ENCODE results near the gene CFI.
"Not testable (repeated sequence)": the region's sequence is repeated elsewhere in the genome, so short reads cannot be mapped to it uniquely, and the experiment has no call there.

Gene CFI

DNA sequence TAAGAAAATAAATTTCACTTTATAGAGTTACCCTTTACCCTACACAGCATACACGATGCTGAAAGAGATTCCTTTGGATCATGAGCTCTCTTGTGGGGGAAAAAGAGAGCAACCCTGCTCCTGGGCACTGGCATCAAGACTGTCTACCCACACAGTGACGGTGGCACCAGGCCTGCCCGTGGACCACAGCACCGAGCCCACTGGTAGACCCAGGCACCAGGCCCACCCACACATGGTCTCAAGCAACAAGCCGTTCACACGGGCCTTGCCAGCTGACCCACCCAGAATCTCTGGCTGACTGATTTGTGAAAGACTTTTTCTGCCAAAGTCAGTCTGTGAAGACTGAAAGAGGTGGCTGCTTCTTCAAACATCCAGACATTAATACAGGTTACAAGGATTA, 6.7 kb downstream of the CFI start:
- DNase-seq, result no peak

DNA sequence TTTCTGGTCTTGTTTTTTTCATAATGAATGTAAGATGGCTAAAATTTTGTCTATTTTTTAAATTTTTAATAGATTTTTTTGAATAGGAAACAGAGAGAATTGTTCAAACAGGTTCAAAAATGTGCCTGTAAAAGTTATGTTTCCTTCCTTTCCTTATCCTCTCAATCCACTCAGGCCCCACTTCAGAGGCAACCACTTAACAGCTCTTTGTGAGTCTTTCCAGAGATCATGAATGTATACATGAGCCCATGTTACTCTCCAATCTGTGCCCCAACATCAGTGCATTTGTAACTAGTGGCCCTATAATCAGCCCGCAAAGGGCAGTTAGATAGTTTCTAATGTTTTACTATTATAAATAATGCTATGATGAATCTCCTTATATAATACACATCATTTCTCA, 14.0 kb downstream of the CFI start:
- DNase-seq, result no peak

DNA sequence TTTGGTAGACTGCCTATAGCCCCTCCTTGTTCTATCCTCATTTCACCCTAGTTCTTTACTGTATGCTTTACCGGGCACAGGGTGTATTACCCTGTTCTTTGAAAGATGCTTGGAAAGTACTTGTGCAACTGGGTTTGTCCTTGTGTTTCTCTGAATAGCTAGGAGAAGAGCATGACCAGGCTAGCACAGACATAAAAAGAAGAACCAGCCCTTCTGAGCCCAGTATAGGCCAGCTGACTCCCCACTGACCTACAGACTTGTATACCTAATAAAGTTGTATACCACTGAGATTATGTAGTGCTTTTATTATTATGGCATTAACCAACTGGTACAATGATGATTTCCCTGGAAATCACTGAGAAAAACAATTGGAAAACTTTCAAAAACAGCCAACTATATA, 15.0 kb downstream of the CFI start:
- DNase-seq, result no peak

DNA sequence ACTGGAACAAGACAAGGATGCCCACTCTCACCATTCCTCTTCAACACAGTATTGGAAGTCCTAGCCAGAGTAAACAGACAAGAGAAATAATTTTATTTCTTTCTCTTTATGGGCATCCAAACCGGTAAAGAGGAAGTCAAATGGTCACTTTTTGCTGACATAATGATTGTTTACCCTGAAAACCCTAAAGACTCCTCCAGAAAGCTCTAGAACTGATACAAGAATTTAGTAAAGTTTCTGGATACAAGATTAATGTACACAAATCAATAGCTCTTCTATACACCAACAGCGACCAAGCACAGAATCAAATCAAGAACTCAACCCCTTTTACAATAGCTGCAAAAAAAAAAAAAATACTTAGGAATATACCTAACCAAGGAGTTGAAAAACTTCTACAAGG, 19.7 kb downstream of the CFI start:
- DNase-seq, result not testable (repeated sequence)

DNA sequence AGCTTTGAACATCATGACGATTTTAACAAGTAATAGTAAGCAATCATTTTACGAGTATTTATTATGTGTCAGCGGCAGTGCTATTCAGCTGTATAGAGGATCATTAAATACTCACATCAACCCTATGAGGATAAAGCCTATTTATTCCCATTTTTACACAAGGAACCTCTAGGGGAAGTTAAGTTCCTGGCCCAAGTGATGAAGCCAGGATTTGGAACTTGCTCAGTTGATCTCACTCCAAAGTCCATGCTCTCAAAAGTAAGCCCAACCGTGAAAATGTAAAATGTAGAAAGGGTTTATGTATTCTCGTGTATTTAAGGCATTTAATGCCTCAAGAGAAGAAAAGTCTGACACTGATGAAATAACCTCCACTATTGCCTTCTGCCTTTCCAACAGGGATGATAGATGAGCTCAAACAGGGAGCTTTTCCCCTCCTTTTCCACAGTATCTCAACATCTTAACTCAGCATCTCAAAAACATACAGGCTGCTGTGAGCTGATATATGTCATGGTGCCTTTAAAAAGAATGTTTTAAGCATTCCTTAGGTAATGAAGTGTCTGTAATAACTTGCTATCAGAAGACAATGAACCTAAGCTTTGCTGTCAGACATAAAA, 36.9 kb downstream of the CFI start:
- no peak for DNase-seq

DNA sequence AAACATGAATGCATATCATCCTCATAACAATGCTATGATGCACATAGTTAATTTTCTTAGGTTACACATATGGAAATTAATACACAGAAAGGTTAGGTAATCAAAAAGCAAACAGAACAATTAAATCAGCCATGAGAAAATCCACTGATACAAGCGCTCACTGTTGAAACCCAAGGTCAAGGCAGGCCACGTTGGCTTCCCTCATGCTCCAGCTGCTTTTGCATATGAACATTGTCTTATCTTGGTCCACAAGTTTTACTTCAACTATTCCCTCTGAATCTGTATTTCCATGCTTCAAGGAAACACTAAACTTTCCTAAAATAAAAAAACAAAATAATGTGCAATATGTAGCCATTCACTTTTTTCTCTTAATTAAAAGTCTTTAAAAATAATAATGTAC, 37.4 kb downstream of the CFI start:
- no peak for DNase-seq

DNA sequence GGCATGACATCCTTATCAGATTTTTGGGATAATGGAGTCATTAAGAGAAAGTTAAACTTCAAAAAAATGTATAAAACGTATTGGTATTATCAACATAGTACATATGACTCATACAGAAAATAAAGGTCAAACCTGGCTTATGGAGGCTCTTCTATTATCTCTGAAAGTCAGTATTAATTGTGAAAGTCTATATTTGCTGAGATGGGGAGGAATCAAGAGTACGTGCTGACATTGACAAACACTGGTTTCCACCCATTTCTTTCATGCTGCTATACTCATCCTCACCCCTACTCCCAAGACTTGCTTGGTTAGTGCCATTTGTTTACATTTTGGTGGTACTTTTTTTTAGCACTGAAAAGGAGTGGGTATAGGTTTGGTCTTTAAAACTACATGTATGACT, 41.1 kb downstream of the CFI start:
- no peak for DNase-seq

DNA sequence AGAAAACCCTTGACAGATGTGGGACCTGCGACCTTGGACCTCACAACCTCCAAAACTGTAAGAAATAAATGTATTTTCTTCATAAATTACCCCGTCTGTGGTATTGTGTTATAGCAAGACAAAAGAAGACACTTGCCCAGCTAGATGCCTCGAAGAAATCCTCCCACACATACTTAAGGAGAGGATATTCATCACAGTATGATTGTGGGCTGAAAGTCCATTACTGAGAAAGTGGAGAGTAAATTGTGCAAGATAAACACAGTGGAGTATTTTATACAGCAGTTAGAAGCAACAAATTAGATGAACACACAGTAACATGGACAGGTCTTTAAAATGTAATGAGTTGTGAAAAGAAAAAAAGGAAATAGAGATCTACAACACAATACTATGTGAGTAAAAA, 46.1 kb downstream of the CFI start:
- DNase-seq, result no peak

DNA sequence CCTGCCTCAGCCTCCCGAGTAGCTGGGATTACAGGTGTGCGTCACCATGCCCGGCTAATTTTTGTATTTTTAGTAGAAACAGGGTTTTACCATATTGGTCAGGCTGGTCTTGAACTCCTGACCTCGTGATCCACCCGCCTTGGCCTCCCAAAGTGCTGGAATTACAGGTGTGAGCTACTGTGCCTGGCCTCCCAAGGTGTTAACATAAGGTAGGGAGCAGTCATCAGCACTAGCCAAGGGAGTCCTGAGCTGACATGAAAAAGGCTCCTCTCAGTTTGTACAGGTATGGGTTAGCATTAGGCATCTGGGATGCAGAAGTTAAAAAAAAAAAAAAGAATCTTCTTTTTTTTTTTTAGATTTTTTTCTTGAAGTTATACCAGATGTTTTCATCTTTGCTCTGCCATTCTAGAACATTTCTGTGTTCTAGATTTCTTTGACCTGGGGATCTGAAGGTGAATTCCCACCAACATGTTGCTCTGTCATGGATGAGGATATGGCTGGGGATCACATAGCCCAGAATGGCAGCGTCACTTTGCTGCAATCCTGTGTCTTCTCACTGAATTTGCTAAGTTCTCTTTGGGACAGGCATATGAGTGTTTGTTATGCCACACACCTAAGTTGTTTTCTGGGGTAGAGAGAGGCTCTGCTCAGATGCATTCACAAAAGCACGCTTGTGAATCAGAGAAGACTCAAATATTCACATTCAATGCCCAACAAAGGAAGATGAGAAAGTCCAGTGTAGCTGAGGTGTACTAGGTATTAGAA, 47.5 kb downstream of the CFI start:
- DNase-seq, result no peak

DNA sequence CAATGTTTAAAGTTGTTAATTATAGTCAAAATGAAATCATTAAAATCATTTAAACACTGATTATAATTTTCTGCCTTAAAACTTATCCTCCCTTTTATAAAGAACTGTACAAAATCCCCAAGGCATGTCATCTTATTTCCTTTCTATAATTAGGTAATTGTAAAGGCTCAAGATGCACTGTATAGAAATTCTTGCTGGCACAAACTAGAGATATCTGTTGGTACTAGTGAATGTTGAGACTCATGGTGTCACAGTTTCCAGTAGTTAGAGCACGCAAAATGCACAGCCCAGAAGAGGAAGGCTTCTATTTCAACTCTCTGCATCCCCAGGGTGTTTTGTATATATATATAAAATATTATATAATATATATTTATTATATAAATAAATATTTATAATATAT, 49.3 kb downstream of the CFI start:
- DNase-seq, result no peak

DNA sequence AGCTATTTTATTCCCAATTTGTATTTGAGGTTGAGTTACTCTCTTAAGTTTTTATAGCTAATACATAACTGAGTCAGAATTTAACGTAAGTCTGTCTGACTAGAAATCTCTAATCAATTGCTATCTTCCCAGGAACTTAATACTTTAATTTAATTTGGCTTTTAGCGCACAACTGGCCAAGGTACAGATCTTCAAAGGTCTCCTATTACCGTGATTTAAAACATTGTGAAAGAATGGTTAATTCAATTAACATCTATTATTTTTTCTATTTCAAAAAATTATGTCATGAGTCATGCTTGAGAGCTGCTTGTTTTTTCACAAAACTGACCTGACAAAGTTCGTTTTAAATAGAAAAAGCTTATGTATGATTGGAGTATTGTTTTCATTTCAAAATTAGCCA, 49.9 kb downstream of the CFI start:
- DNase-seq, result no peak

DNA sequence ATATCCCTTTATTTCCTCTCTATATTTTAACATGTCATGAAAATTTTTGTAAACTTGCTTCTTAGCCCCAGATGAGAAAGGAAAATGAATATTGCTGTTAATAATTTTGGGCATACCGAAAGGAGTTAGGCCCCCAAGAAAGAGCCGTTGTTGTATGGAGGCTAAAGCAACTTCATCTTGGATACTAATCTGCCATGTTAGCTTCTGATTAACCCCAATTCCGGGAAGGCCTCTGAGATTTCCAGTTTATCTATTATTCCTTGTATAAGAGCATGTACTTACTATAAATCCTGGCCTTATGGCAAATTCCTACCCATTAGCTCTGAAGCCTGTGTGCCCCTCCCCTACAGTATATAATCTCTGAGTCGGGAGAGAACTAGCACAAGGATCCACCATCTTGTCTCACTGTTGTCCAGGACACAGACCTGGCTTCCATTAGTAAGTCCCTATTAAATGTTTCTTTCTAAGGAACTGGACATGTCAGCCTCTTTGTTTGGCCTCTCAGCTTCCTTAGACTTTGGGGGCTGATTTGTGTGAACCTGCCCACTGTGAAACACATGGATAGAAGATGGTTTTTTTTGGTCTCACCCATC, 51.1 kb downstream of the CFI start:
- DNase-seq, result no peak

DNA sequence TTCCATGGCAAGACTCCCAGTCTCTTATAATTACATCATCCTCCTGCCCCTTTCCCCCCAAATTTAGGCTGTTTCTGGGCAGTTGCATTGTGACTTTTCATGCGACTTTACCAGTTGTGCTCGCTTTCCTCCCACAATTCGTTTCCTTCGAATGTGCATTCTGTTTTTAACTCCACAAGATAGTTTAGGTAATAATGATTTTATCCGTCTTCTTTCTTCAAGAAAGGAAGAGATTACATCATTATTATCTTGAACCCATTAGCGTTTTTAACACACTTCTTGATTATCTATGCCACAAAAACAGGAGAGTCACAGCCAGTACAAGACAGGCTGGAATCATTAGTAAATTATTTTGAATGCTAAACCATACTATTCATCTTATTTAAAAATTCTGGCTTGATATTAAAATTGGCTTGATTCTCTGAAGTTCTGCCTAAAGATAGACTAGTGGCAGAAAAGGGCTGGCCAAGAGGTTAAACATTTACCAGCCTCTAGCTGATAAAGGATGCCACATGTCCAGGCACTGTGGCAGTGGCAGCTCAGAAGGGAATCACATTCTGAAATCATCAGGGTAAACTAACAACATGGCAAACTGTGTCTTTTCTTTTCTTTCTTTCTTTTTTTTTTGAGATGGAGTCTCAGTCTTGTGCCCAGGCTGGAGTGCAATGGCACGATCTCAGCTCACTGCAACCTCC, 52.3 kb downstream of the CFI start:
- DNase-seq, result no peak

DNA sequence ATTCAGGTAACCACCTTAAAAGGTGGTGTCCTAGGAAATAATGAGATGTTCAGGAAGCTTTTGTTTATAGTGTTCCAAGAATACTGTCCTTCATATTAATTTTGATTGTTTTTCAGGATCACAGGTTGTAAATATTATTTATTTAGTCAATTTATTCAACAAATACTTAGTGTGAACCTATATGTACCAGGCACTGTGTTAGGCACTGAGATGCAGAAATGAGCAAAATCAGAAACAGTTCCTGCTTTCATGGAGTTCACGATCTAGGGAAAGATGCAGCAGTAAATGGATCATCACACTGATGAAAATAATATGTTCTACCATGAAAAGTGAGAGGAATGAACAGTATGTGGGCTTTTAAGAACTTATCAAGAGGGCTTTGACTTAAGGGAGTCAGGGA, 53.7 kb downstream of the CFI start:
- DNase-seq, result no peak

DNA sequence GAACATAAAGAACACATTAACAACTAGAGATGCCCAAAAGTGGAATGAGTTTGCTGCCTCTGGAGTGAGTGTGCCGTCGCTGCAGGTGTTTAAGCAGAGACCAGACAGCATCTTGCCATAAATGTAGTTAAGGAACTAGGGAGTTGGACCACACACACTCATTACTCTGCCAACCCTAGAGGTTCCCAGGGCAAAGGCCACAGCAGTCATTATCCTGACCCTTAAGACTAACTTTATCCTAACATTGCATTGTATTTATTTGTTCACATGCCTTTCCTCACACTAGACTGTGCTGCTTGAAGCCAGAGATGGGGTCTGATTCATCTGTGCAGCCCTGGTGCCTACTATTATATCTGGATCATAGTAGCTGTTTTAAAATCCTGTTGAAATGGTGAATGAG, 55.1 kb downstream of the CFI start:
- DNase-seq, result no peak

DNA sequence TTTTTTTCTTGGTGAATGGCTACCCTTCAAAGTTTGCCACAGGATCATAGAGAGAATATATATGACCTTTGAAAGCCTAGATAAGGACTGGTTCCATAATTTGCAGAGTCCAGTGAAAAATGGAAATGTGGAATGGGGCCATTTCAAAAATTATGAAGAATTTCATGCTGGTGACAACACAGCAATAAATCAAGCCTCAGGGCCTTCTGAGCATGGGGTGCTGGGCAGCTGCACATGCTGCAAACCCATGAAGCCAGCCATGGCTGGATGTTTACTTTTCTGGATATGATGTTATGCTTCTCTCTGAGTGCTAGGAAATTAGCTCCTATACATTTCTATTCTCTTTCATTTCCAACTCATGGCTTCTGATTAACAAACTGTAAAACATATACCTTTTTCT, 56.0 kb downstream of the CFI start:
- no peak for DNase-seq

DNA sequence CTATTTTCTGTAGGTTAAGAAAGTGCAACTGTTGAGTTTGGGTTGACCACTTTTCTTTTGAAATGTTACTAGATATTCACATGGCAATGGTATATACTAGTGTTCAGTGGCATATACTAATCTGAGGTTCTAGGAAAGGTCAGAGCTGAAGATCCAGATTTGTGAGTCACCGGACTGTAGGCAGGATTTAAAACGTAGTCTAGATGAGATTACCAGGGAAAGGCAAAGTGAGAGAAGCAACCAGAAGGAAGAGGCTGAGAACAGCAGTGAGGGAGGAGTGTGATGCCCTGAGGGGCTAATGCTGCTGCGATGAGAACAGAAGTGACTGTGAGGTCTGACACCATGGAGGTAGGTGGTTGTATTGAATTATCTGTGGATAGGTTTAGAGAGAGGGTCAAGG, 62.3 kb downstream of the CFI start:
- no peak for DNase-seq

DNA sequence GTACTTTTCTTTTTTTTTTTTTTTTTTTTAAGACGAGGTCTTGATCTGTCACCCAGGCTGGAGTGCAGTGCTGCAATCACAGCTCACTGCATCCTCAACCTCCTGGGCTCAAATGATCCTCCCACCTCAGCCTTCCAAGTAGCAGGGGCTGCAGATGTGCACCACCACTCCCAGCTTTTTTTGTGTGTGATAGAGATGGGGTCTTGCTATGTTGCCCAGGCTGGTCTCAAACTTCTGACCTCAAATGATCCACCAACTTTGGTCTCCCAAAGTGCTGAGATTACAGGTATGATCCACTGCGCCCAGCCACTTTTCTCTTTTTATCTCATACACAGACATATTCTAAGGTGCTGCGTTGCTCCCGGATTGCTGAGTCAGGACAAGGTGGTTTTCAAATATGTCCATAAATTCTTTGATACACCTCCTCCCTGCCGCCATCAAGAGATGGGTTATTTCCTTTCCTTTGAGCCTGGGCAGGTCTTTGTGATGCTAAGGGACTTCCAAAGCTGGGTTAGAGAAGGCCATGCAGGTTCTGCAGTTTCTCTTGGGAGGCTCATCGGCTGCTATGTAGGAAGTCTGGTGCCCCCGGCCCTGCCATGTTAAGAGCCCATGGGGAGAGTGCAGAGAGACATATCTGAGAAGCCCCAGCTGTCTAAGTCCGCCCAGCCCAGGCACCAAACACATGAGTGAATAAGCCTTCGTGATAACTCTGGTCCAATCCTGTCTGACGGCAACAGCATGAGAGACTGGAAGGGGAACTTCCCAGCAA, 63.5 kb downstream of the CFI start:
- no peak for DNase-seq

DNA sequence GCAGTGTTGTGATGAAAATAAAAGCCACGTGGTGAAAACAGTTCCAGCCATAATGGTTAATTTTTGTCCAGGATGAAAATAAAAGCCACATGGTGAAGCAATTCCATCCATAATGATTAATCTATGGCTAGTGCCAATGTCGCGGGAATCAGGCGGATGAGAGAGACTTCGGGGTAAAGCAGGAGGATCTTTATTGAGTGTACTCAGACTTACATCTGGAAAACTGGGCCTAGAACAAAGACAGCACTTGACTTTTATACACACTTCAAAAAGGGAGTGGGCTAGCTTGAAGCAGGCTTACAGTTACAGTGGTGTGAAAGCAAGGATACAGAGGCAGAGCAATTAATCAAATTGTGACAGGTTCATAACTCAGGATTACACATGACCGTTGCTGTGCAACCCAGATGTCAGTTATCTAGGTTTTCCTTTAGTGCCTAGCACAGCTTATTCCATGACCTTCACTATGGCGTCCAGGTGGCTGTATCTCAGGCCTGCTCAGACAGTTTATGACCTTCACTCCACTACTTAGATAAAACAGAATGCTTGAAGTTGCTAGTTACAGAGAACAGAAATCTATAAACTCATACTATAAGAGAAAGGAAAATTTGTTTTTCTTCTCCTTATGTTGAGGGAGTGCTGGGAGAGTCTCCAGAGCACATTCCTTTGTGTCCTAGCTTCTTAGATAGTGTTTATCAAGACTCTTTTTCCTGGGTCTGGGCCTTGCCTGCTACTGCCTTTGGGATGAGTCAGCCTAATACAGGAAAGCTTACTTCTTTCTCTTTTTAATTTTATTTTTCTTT, 66.0 kb downstream of the CFI start:
- peak; percentile 23 for DNase-seq

DNA sequence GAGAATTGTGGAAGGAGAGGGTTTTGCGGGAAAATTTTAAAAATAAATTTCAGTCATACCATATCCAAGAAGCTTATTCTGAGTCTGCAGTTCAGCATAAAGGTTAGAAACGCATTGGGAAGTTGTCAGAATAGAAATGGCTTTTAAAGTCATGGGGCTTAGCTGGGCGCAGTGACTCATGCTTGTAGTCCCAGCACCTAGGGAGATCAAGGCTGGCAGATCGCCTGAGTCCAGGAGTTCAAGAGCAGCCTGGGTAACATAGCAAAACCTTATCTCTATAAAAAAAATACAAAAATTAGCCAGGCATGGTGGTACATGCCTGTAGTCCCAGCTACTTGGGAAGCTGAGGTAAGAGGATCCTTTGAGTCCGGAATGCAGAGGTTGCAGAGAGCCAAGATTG, 68.1 kb downstream of the CFI start:
- no peak for DNase-seq

DNA sequence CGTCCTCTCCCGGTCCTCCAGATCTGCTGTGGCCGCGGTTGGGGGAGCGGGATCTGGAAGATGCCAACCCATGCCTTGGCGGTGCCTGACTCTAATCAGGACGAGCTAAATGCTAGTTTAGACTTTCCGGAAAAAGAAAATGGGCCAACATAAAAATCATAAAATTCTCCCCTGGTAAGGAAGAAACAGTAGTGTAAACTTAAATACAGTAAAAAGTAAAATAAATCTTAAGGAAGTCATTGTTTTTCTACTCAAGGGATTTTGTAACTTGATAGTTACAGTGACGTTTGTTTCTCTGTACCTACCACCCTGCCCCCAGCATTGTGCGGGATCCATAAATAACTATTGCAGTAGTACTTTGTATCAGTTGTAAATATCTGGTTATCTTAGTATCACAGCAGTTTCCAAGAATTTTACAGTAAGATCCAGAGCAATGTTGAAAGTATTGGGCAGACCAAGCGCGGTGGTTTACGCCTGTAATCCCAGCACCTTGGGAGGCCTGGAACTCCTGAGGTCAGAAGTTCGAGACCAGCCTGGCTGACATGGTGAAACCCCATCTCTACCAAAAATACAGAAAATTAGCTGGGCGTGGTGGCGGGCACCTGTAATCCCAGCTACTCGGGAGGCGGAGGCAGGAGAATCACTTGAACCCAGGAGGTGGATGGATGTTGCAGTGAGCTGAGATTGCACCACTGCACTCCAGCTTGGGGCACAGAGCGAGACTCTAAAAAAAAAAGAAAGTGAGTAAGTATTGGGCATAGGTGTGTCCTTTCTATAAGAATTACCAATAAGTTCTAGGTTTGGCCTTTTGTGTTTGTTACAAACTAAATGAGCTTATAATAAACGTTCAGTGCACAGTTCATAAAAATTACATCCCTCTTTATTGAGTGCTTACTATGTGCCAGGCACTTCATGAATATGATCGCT, 70.9 kb downstream of the CFI start:
- DNase-seq, result no peak
